Endothelial cell of umbilical vein (primary cell): ENCODE data around the gene CIAPIN1. TPM values are rescaled to one million over a fixed set of nuclear protein-coding genes. Genes with fewer than 3 reads are reported as not detected.

Experiments used
- BruUV-seq: library from RNA; stranded (reverse); fragments of 400-500 nt; replicated peaks from 2 replicates; lab custom pipeline; 2021; lab: Mats Ljungman, UMichigan
- CTCF ChIA-PET: fragments of 300-600, 350-600 bp; sonication (Branson Sonifier 250); formaldehyde crosslinking; loops from one replicate; lab custom pipeline; 2021; ENCODE audit warnings: antibody characterized with exemption, inconsistent platforms; lab: Charles Lee
- POLR2A ChIA-PET: fragments of 300-600, 350-600 bp; sonication (Branson Sonifier 250); formaldehyde crosslinking; loops from one replicate; lab custom pipeline; 2021; ENCODE audit warnings: antibody characterized with exemption, inconsistent platforms; lab: Charles Lee
- DNase-seq: peaks from one replicate; pipeline ENCODE4 v3.0.0-alpha.2; 2011; ENCODE audit warnings: low read depth, low spot score
- FAIRE-seq: peaks from 2 replicates; lab custom pipeline; 2011; peaks lifted over from hg19 to GRCh38; lab: Jason Lieb, UNC
- H2AFZ ChIP-seq: 2 replicates; pipeline ENCODE4 v1.6.0; 2012; ENCODE audit warnings: low read depth, low read length, control low read depth, inconsistent platforms
- H3K27ac ChIP-seq: 2 replicates; pipeline ENCODE4 v1.5.1; 2011; ENCODE audit warnings: low read depth, mild to moderate bottlenecking, control low read depth, low read length, moderate library complexity; ENCODE audit not compliant: insufficient read depth
- H3K27me3 ChIP-seq, 2 experiments: 2 replicates each; pipeline versions ENCODE4 v1.6.0 to v1.6.1; 2011; ENCODE audit warnings: low read length in 2 of 2, mixed read lengths in 1 of 2; ENCODE audit not compliant: control insufficient read depth in 2 of 2, insufficient read depth in 2 of 2
- H3K36me3 ChIP-seq, 2 experiments: 2 replicates in 1 of 2; 3 replicates in 1 of 2; pipeline ENCODE4 v1.5.1; 2011; ENCODE audit warnings: low read length in 2 of 2, mild to moderate bottlenecking in 1 of 2, moderate library complexity in 1 of 2; ENCODE audit not compliant: control insufficient read depth in 2 of 2, insufficient read depth in 2 of 2; ENCODE audit errors: extremely low read depth in 1 of 2
- H3K4me1 ChIP-seq: 3 replicates; pipeline ENCODE4 v1.5.1; 2011; ENCODE audit warnings: mild to moderate bottlenecking, low read length; ENCODE audit not compliant: control insufficient read depth, insufficient read depth; ENCODE audit errors: extremely low read depth
- H3K4me2 ChIP-seq: 2 replicates; pipeline ENCODE4 v1.6.1; 2011; ENCODE audit warnings: low read length, control low read depth, mixed read lengths; ENCODE audit not compliant: insufficient read depth
- H3K4me3 ChIP-seq, 3 experiments: fragments of 200-600 bp in 1 of 3; sonication (generic), shearing (Covaris generic) in 1 of 3; replicated peaks in 1 of 3; 2 replicates each; pipeline ENCODE4 v1.5.1; 2011 to 2016; ENCODE audit warnings: control low read depth in 3 of 3, low read length in 3 of 3, mild to moderate bottlenecking in 2 of 3, inconsistent platforms in 1 of 3, low read depth in 1 of 3, moderate library complexity in 1 of 3; ENCODE audit not compliant: insufficient read depth in 1 of 3
- H3K79me2 ChIP-seq: 2 replicates; pipeline ENCODE4 v1.6.0; 2012; ENCODE audit warnings: low read length, inconsistent platforms; ENCODE audit not compliant: control insufficient read depth, insufficient read depth
- H3K9ac ChIP-seq: replicated peaks from 2 replicates; pipeline ENCODE3; 2011; ENCODE audit warnings: low read length, control low read depth; ENCODE audit not compliant: insufficient read depth; ENCODE audit errors: extremely low read depth
- H3K9me1 ChIP-seq: replicated peaks from 3 replicates; pipeline ENCODE4 v1.6.0; 2011; ENCODE audit warnings: mild to moderate bottlenecking, low read length; ENCODE audit not compliant: control insufficient read depth, insufficient read depth; ENCODE audit errors: extremely low read depth
- H3K9me3 ChIP-seq: replicated peaks from 2 replicates; pipeline ENCODE4 v1.5.1; 2012; ENCODE audit warnings: low read length, inconsistent platforms; ENCODE audit not compliant: control insufficient read depth, insufficient read depth
- H4K20me1 ChIP-seq: replicated peaks from 2 replicates; pipeline ENCODE3; 2011; ENCODE audit warnings: mild to moderate bottlenecking, low read length; ENCODE audit not compliant: control insufficient read depth, insufficient read depth; ENCODE audit errors: extremely low read depth
- CTCF ChIP-seq, 2 donors: IDR thresholded peaks; 1 replicate in 1 of 2; 2 replicates in 1 of 2; pipeline ENCODE4 v1.5.1; 2011; ENCODE audit warnings: low read length in 2 of 2, mild to moderate bottlenecking in 2 of 2, moderate library complexity in 2 of 2, control low read depth in 1 of 2, inconsistent platforms in 1 of 2, low read depth in 1 of 2; ENCODE audit not compliant: insufficient read depth in 1 of 2; ENCODE audit errors: extremely low read depth in 1 of 2
- EZH2 ChIP-seq: IDR thresholded peaks from 2 replicates; pipeline ENCODE4 v1.6.1; 2012; ENCODE audit warnings: borderline replicate concordance, low read depth, mild to moderate bottlenecking, moderate library complexity, low read length, inconsistent platforms; ENCODE audit not compliant: severe bottlenecking
- FOS ChIP-seq: IDR thresholded peaks from 2 replicates; pipeline ENCODE4 v1.6.1; 2011; ENCODE audit warnings: mild to moderate bottlenecking, low read length, moderate library complexity, borderline replicate concordance; ENCODE audit not compliant: insufficient read depth
- GATA2 ChIP-seq: IDR thresholded peaks from 2 replicates; pipeline ENCODE4 v1.7.0; 2011; ENCODE audit warnings: low read depth, mild to moderate bottlenecking, moderate library complexity, mixed read lengths, low read length; ENCODE audit not compliant: insufficient read length, insufficient read depth
- JUN ChIP-seq: IDR thresholded peaks from 2 replicates; pipeline ENCODE4 v1.6.1; 2011; ENCODE audit warnings: borderline replicate concordance, low read depth; ENCODE audit not compliant: insufficient read length, insufficient read depth
- MAX ChIP-seq: IDR thresholded peaks from 2 replicates; pipeline ENCODE4 v1.6.1; 2011; ENCODE audit not compliant: insufficient read depth, insufficient read length
- MYC ChIP-seq: IDR thresholded peaks from one replicate; pipeline ENCODE4 v1.6.1; 2011; ENCODE audit warnings: mild to moderate bottlenecking, low read depth, low read length
- POLR2A ChIP-seq: IDR thresholded peaks from 2 replicates; pipeline ENCODE4 v1.6.1; 2012; ENCODE audit warnings: low read depth, mild to moderate bottlenecking, control low read depth, low read length
- POLR2AphosphoS5 ChIP-seq: IDR thresholded peaks from 2 replicates; pipeline ENCODE4 v1.6.1; 2012; ENCODE audit warnings: low read depth, mild to moderate bottlenecking, control low read depth, low read length, moderate library complexity; ENCODE audit not compliant: insufficient read depth
- dilution Hi-C: fragments of 300-500 bp; cut with MboI; formaldehyde crosslinking; loops from one replicate; pipeline ENCODE4 v1.15.0; 2019; ENCODE audit warnings: low sequenced_read_pairs; ENCODE audit not compliant: extremely low pct_ligation_motif_present
- intact Hi-C: fragments of 100-400 bp; cut with micrococcal nuclease; formaldehyde crosslinking; loops from one replicate; pipeline ENCODE4 v1.10.0; 2022
- polyA plus RNA-seq, 4 experiments: library from polyadenylated mRNA; depleted of rRNA in 3 of 4; stranded (reverse) in 3 of 4; unstranded in 1 of 4; fragments of >200 nt; gene quantifications; 2 replicates each; pipeline versions ENCODE4 v1.2.1 to v1.2.3, GENCODE V29; 2011 to 2012; ENCODE audit warnings: missing spikeins in 1 of 4
- total RNA-seq: library from RNA; stranded (reverse); gene quantifications from 2 replicates; pipeline ENCODE4 v1.2.3, GENCODE V29; 2021

The CIAPIN1 gene
- total and polyA plus RNA-seq, 2 donors (not counting 3 experiments of a cell fraction or from before 2014, with no cell fraction given), result 74.6 to 77.9 TPM

GRCh38 chr16:57470711-57471110, 23.5 kb upstream of the CIAPIN1 start:
- BruUV-seq, result no TSS peak
- H3K9ac ChIP-seq, result no peak overlapping the region
- no peak overlapping the region for H3K27ac ChIP-seq
- H3K4me3 ChIP-seq, result no peak overlapping the region
- H3K79me2 ChIP-seq, result no peaks in the 10 kb centered on the region
- DNase-seq, result peak; percentile 38
- peaks cover 13 to 58% of the 10 kb centered on the region in 2 experiments for H3K36me3 ChIP-seq
- no peak overlapping the region for H2AFZ ChIP-seq
- intact Hi-C loops (loop anchor here (10.0 kb wide), 1 partner anchor 174 kb away; no protein-coding TSS in a partner anchor), dilution Hi-C loops (no loop called here)
- H3K4me2 ChIP-seq, result no peak overlapping the region
- ChIA-PET CTCF (interaction anchor here (1.3 to 3.5 kb wide), 3 partner anchors 8 to 48 kb away, joined by 3 to 17 read pairs (median 10); partner anchors contain the start of gene POLR2C), POLR2A (no interaction called here)
- peak; percentile 90 for FAIRE-seq
- H4K20me1 ChIP-seq, result no peaks in the 10 kb centered on the region
- H3K27me3 ChIP-seq, result no peaks in the 10 kb centered on the region
- H3K9me1 ChIP-seq, result no peaks in the 10 kb centered on the region
- TF ChIP-seq MYC (no peak), GATA2 (no peak), POLR2AphosphoS5 (no peak), CTCF (IDR thresholded peaks at IDR 0.05; ENCODE audit: extremely low read depth in 1 of 2, insufficient read depth in 1 of 2, low read depth in 1 of 2, low read length in 2 of 2) (no peak), EZH2 (no peak), MAX (no peak), FOS (no peak), POLR2A (no peak), JUN (no peak)
- no peaks in the 10 kb centered on the region for H3K9me3 ChIP-seq
- peaks cover 9% of the 10 kb centered on the region for H3K4me1 ChIP-seq
